ENCODE results near the gene FAM169A.

DNA sequence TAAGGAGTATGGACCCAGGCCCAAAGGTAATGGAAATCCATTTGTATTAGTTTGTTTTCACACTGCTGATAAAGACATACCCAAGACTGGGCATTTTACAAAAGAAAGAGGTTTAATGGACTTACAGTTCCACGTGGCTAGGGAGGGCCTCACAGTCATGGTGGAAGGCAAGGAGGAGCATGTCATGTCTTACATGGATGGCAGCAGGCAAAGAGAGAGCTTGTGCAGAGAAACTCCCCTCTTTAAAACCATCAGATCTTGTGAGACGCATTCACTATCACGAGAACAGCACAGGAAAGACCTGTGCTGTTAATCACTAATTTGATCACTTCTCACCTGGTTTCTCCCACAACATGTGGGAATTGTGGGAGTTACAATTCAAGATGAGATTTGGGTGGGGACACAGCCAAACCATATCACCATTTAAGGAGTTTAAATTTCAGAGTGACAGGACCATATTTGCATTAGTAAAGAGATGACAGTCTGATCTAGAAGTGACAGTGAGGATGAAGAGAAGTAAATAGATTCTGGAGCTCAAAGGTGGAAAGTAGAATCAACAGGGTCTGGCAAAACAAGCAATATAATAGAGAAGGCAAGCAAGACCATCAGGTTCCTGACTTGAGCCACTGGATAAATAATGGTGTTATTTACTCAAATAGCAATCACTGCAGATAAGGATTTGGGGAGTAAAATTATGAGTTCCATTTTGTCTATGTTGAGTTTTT lies 7.5 kb upstream of the FAM169A start:
- TF ChIP-seq POLR2A (IDR thresholded peaks at IDR 0.05; ENCODE audit: borderline replicate concordance, extremely low read depth, insufficient read depth, insufficient read length) (no peak), CTCF (IDR thresholded peaks at IDR 0.05 in 2 of 3, conservative IDR thresholded peaks at IDR 0.05 in 1 of 3; ENCODE audit: borderline replicate concordance in 1 of 3, insufficient read depth in 1 of 3, low read depth in 2 of 3, low read length in 2 of 3) (no peak), POLR2AphosphoS5 (IDR thresholded peaks at IDR 0.05; ENCODE audit: low read depth, low read length) (no peak), SIN3A (IDR thresholded peaks at IDR 0.05; ENCODE audit: low read depth) (no peak), SP1 (IDR thresholded peaks at IDR 0.05; ENCODE audit: low read depth) (no peak), FOSL1 (IDR thresholded peaks at IDR 0.05; ENCODE audit: low read depth) (no peak), RAD21 (IDR thresholded peaks at IDR 0.05; ENCODE audit: low read depth) (no peak), JUND (IDR thresholded peaks at IDR 0.05) (no peak), TCF7L2 (IDR thresholded peaks at IDR 0.05; ENCODE audit: borderline replicate concordance, extremely low read depth, insufficient read depth, insufficient read length) (no peak), EZH2 (IDR thresholded peaks at IDR 0.05) (no peak), EZH2phosphoT487 (IDR thresholded peaks at IDR 0.05; ENCODE audit: borderline replicate concordance) (no peak)
- TF ChIP-seq, protein P1, sequence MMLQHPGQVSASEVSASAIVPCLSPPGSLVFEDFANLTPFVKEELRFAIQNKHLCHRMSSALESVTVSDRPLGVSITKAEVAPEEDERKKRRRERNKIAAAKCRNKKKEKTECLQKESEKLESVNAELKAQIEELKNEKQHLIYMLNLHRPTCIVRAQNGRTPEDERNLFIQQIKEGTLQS (IDR thresholded peaks at IDR 0.05) = no peak
- TF ChIP-seq, protein P2, sequence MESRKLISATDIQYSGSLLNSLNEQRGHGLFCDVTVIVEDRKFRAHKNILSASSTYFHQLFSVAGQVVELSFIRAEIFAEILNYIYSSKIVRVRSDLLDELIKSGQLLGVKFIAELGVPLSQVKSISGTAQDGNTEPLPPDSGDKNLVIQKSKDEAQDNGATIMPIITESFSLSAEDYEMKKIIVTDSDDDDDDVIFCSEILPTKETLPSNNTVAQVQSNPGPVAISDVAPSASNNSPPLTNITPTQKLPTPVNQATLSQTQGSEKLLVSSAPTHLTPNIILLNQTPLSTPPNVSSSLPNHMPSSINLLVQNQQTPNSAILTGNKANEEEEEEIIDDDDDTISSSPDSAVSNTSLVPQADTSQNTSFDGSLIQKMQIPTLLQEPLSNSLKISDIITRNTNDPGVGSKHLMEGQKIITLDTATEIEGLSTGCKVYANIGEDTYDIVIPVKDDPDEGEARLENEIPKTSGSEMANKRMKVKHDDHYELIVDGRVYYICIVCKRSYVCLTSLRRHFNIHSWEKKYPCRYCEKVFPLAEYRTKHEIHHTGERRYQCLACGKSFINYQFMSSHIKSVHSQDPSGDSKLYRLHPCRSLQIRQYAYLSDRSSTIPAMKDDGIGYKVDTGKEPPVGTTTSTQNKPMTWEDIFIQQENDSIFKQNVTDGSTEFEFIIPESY (IDR thresholded peaks at IDR 0.05; ENCODE audit: extremely low read depth, insufficient replicate concordance, low read length) = no peak
